GM12892 (cell line): ENCODE results near the gene TMEM267. TPM values are rescaled to one million over a fixed set of nuclear protein-coding genes. Genes with fewer than 3 reads are reported as not detected.
"Not testable (repeated sequence)": the region's sequence is repeated elsewhere in the genome, so short reads cannot be mapped to it uniquely, and the experiment has no call there.

Experiments used
- DNase-seq: peaks from one replicate; pipeline ENCODE4 v3.0.0; 2011; ENCODE audit not compliant: insufficient read length
- FAIRE-seq: peaks from 2 replicates; lab custom pipeline; 2011; peaks lifted over from hg19 to GRCh38; lab: Jason Lieb, UNC
- POLR2A ChIP-seq: IDR thresholded peaks from 2 replicates; pipeline ENCODE4 v1.6.1; 2011; ENCODE audit warnings: low read depth, low read length, control low read depth
- POLR2AphosphoS5 ChIP-seq: IDR thresholded peaks from 2 replicates; pipeline ENCODE4 v1.6.1; 2011; ENCODE audit warnings: low read depth, low read length, control low read depth
- TAF1 ChIP-seq: IDR thresholded peaks from 2 replicates; pipeline ENCODE4 v1.6.1; 2011; ENCODE audit warnings: low read depth, mild to moderate bottlenecking, control low read depth, low read length, borderline replicate concordance
- polyA plus RNA-seq: library from polyadenylated mRNA; unstranded; fragments of >200 nt; gene quantifications from one replicate; pipeline ENCODE4 v1.2.1, GENCODE V29; 2012; ENCODE audit warnings: missing spikeins, inconsistent platforms; ENCODE audit not compliant: missing spikeins

The TMEM267 gene
- 10.1 TPM for polyA plus RNA-seq

GRCh38 chr5:43483298-43484105 lies at the start of gene TMEM267:
TSS of gene TMEM267 (minus strand) at chr5:43483865. CDS start at chr5:43453969, 29,896 bp downstream.
- TF ChIP-seq POLR2AphosphoS5 (peak; percentile 93), POLR2A (peak; percentile 75; the same call in 1 of the 2 replicates), TAF1 (peak; percentile 87)
- FAIRE-seq (peak; percentile 98), DNase-seq (peak; percentile 71)

- no peak for FAIRE-seq
- no peak for TF ChIP-seq TAF1
- no peak for TF ChIP-seq POLR2A
- TF ChIP-seq POLR2AphosphoS5, result no peak
- no peak for DNase-seq
Observed at GRCh38 chr5:43530648-43531047, 47.0 kb upstream of the TMEM267 start.

- DNase-seq (no peak), FAIRE-seq (no peak)
- TF ChIP-seq POLR2A, result no peak; the same call in 1 of the 2 replicates
- TF ChIP-seq TAF1, result no peak
Observed at GRCh38 chr5:43523662-43524072, 40.0 kb upstream of the TMEM267 start.

GRCh38 chr5:43520615-43521014 lies 37.0 kb upstream of the TMEM267 start:
- FAIRE-seq, result no peak
- DNase-seq, result no peak
- no peak for TF ChIP-seq POLR2A
- no peak for TF ChIP-seq POLR2AphosphoS5

- no peak for TF ChIP-seq POLR2AphosphoS5
- no peak for TF ChIP-seq TAF1
- no peak for TF ChIP-seq POLR2A
- DNase-seq (no peak), FAIRE-seq (no peak)
Observed at GRCh38 chr5:43515678-43516048, 32.0 kb upstream of the TMEM267 start.

- TF ChIP-seq POLR2A, result peak; percentile 95
- peak; percentile 77 for TF ChIP-seq TAF1
- TF ChIP-seq POLR2AphosphoS5, result peak; percentile 93
- peak; percentile 86 for DNase-seq
- peak; percentile 95 for FAIRE-seq
Observed at GRCh38 chr5:43514816-43515677, 31.4 kb upstream of the TMEM267 start, which contains the start of gene C5orf34. TSS of gene C5orf34 (minus strand) at chr5:43515148. CDS start at chr5:43509339, 5,809 bp downstream.

- FAIRE-seq (no peak), DNase-seq (peak; percentile 14)
- TF ChIP-seq TAF1 (no peak), POLR2AphosphoS5 (no peak), POLR2A (no peak)
Observed at GRCh38 chr5:43514471-43514815, 30.8 kb upstream of the TMEM267 start.

GRCh38 chr5:43514025-43514424 lies 30.4 kb upstream of the TMEM267 start:
- TF ChIP-seq POLR2A, result no peak
- TF ChIP-seq TAF1, result no peak
- TF ChIP-seq POLR2AphosphoS5, result no peak
- no peak for DNase-seq
- no peak for FAIRE-seq

GRCh38 chr5:43511062-43511461 lies 27.4 kb upstream of the TMEM267 start:
- not testable (repeated sequence) for DNase-seq, FAIRE-seq

- FAIRE-seq, result no peak
- TF ChIP-seq TAF1 (no peak), POLR2AphosphoS5 (no peak), POLR2A (no peak)
- no peak for DNase-seq
Observed at GRCh38 chr5:43498581-43498980, 14.9 kb upstream of the TMEM267 start.

- TF ChIP-seq TAF1 (no peak), POLR2A (no peak), POLR2AphosphoS5 (no peak)
- FAIRE-seq (peak; percentile 27), DNase-seq (no peak)
Observed at GRCh38 chr5:43497311-43498104, 13.8 kb upstream of the TMEM267 start.
